Lung (tissue), 12 donors: ENCODE measurements around the gene BAHD1. TPM values are rescaled to one million over a fixed set of nuclear protein-coding genes. Genes with fewer than 3 reads are reported as not detected.

Source experiments
- ATAC-seq: fragments of 200-7000 bp; cut with Tn5 transposase; one replicate; pipeline ENCODE4 v1.9.1; 2020; ENCODE audit warnings: moderate number of reproducible peaks; ENCODE audit not compliant: insufficient read depth, low FRiP score
- DNase-seq, 3 donors: peaks; one replicate each; pipeline ENCODE4 v3.0.0-alpha.2; 2013 to 2017
- H3K27ac ChIP-seq, 2 donors: one replicate each; pipeline ENCODE4 v1.5.1; 2013; ENCODE audit warnings: mild to moderate bottlenecking in 2 of 2, moderate library complexity in 2 of 2, control low read depth in 1 of 2, inconsistent platforms in 1 of 2, low read depth in 1 of 2, low read length in 1 of 2
- H3K27me3 ChIP-seq, 3 donors: one replicate each; pipeline ENCODE4 v1.5.1; 2013; ENCODE audit warnings: low read length in 2 of 3; ENCODE audit not compliant: control insufficient read depth in 3 of 3, insufficient read depth in 3 of 3
- H3K36me3 ChIP-seq, 4 donors: one replicate each; pipeline ENCODE4 v1.5.1; 2013; ENCODE audit warnings: low read length in 4 of 4, mild to moderate bottlenecking in 1 of 4, moderate library complexity in 1 of 4; ENCODE audit not compliant: control insufficient read depth in 4 of 4, insufficient read depth in 4 of 4
- H3K4me1 ChIP-seq, 5 donors: one replicate each; pipeline ENCODE4 v1.5.1; 2013; ENCODE audit warnings: low read length in 5 of 5, mild to moderate bottlenecking in 2 of 5, moderate library complexity in 1 of 5; ENCODE audit not compliant: control insufficient read depth in 5 of 5, insufficient read depth in 5 of 5
- H3K4me3 ChIP-seq: one replicate; pipeline ENCODE4 v1.5.1; 2013; ENCODE audit warnings: mild to moderate bottlenecking, control low read depth, moderate library complexity
- H3K9ac ChIP-seq, 2 donors: one replicate each; pipeline ENCODE4 v1.5.1; 2013; ENCODE audit warnings: low read length in 2 of 2, control low read depth in 1 of 2; ENCODE audit not compliant: insufficient read depth in 1 of 2
- H3K9me3 ChIP-seq, 4 donors: one replicate each; pipeline ENCODE4 v1.5.1; 2013; ENCODE audit warnings: low read length in 3 of 4, mild to moderate bottlenecking in 1 of 4, moderate library complexity in 1 of 4; ENCODE audit not compliant: control insufficient read depth in 4 of 4, insufficient read depth in 3 of 4
- WGBS, 2 donors: extraction: QIAGEN DNeasy Blood & Tissue Kit; methylation state at CpG; one replicate each; pipeline ENCODE4 v1.1.7; 2013; 5-methylcytosine and 5-hydroxymethylcytosine counted together
- polyA plus RNA-seq, 2 donors: library from polyadenylated mRNA; stranded (reverse); fragments of 200-250 nt; gene quantifications; one replicate each; pipeline ENCODE4 v1.2.1, GENCODE V29; 2013
- total RNA-seq, 2 donors: library from RNA; depleted of rRNA in 1 of 2; stranded (reverse); fragments of >200 nt in 1 of 2; gene quantifications; one replicate each; pipeline ENCODE4 v1.2.1, GENCODE V29; 2014 to 2021
- TF ChIP-seq, protein P1 (sequence below): IDR thresholded peaks from 2 replicates; pipeline ENCODE4 v1.5.1; 2012; ENCODE audit warnings: mild to moderate bottlenecking; ENCODE audit errors: control extremely low read depth, extremely low read depth
- donor health status: control.
- donor health status: control.
- donor health status: Bipolar disorder and iron deficiency.
- donor health status: healthy.
- donor health status: DM: yes; HTN: yes; CAD: no.

The BAHD1 gene
- total and polyA plus RNA-seq, 4 donors: 11.3 to 28.1 (median 13.7) TPM

- no peak overlapping the region for H3K9ac ChIP-seq
- 50 to 68% methylated on average over 5 of the region's 5 CpGs for WGBS, 2 donors
- H3K27ac ChIP-seq: no peak overlapping the region
- H3K4me3 ChIP-seq: no peak overlapping the region
- no peaks in the 10 kb centered on the region for H3K36me3 ChIP-seq
- ATAC-seq: no peak
- peaks cover 0 to 3% (median 0%) of the 10 kb centered on the region in 5 donors for H3K4me1 ChIP-seq
- DNase-seq: peak in 1 of 3 donors; percentile 9
- no peaks in the 10 kb centered on the region for H3K27me3 ChIP-seq
- TF ChIP-seq, protein P1, sequence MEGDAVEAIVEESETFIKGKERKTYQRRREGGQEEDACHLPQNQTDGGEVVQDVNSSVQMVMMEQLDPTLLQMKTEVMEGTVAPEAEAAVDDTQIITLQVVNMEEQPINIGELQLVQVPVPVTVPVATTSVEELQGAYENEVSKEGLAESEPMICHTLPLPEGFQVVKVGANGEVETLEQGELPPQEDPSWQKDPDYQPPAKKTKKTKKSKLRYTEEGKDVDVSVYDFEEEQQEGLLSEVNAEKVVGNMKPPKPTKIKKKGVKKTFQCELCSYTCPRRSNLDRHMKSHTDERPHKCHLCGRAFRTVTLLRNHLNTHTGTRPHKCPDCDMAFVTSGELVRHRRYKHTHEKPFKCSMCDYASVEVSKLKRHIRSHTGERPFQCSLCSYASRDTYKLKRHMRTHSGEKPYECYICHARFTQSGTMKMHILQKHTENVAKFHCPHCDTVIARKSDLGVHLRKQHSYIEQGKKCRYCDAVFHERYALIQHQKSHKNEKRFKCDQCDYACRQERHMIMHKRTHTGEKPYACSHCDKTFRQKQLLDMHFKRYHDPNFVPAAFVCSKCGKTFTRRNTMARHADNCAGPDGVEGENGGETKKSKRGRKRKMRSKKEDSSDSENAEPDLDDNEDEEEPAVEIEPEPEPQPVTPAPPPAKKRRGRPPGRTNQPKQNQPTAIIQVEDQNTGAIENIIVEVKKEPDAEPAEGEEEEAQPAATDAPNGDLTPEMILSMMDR: no peak
- no peaks in the 10 kb centered on the region for H3K9me3 ChIP-seq
Observed at GRCh38 chr15:40477642-40478327, 37.0 kb downstream of the BAHD1 start.

- Histone ChIP-seq H3K36me3 (no peaks in the 10 kb centered on the region), H3K4me1 (peaks cover 0 to 1% (median 0%) of the 10 kb centered on the region in 5 donors), H3K4me3 (no peak overlapping the region), H3K9ac (no peak overlapping the region), H3K9me3 (no peaks in the 10 kb centered on the region), H3K27ac (no peak overlapping the region), H3K27me3 (no peaks in the 10 kb centered on the region)
- ATAC-seq (no peak), DNase-seq (no peak)
- TF ChIP-seq, protein P1: no peak
Observed at GRCh38 chr15:40479024-40479423, 38.3 kb downstream of the BAHD1 start.

DNA sequence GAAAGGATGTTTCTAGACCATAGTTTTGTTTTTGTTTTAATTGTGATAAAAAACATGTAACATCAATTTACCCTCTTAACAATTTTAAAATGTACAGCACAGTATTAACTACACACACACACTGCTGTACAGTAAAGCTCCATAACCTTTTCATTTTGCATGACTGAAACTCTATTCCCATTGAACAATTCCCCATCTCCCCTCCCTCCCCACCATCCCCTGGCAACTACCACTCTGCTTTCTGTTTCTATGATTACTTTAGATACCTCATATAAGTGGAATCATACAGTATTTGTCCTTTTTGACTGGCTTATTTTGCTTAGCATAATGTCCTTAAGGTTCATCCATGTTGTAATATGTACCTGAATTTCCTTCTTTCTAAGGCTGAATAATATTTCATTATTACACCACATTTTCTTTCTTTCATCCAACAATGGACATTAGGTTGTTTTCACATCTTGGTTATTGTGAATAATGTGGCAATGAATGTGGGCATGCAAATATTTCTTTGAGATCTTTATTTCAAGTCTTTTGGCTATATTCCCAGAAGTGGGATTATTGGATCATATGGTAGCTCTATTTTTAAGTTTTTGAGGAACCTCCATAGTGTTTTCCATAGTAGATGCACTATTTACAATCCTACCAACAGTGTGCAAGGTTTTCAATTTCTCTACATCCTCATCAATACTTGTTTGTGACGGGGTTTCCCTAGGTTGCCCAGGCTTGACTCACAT lies 40.8 kb downstream of the BAHD1 start:
- H3K36me3 ChIP-seq: no peaks in the 10 kb centered on the region
- 88 to 95% methylated on average over 1 of the region's 1 CpG for WGBS, 2 donors
- H3K27me3 ChIP-seq: no peaks in the 10 kb centered on the region
- peaks cover 0 to 1% (median 0%) of the 10 kb centered on the region in 5 donors for H3K4me1 ChIP-seq
- no peak overlapping the region for H3K4me3 ChIP-seq
- DNase-seq: peak in 1 of 3 donors; percentile 2
- H3K9me3 ChIP-seq: no peaks in the 10 kb centered on the region
- TF ChIP-seq, protein P1: no peak
- H3K9ac ChIP-seq: no peak overlapping the region
- ATAC-seq: no peak
- H3K27ac ChIP-seq: no peak overlapping the region
